Smooth muscle cell (in vitro differentiated cells): ENCODE measurements around the gene DLL4. TPM values are rescaled to one million over a fixed set of nuclear protein-coding genes. Genes with fewer than 3 reads are reported as not detected.

ENCODE experiments used
- DNase-seq: peaks from one replicate; lab custom pipeline; 2025; ENCODE audit not compliant: unreplicated experiment; lab: John Stamatoyannopoulos, UW
- H2AFZ ChIP-seq: fragments of 200-600 bp; sonication (generic); 2 replicates; pipeline ENCODE4 v1.6.0; 2016; ENCODE audit warnings: antibody characterized with exemption, low read depth, mild to moderate bottlenecking
- H3F3A ChIP-seq: fragments of 200-600 bp; sonication (generic); 2 replicates; pipeline ENCODE4 v1.6.0; 2017; ENCODE audit warnings: antibody characterized with exemption, low read depth
- H3K27ac ChIP-seq: fragments of 200-600 bp; sonication (generic); 2 replicates; pipeline ENCODE4 v1.5.1; 2016; ENCODE audit warnings: low read depth, mild to moderate bottlenecking
- H3K27me3 ChIP-seq: fragments of 200-600 bp; sonication (generic); 2 replicates; pipeline ENCODE4 v1.6.1; 2016; ENCODE audit warnings: low read depth, mild to moderate bottlenecking
- H3K36me3 ChIP-seq: fragments of 200-600 bp; sonication (generic); 2 replicates; pipeline ENCODE4 v1.5.1; 2016; ENCODE audit warnings: low read depth
- H3K4me1 ChIP-seq: fragments of 200-600 bp; sonication (generic); 2 replicates; pipeline ENCODE4 v1.5.1; 2016; ENCODE audit warnings: low read depth
- H3K4me2 ChIP-seq: fragments of 200-600 bp; sonication (generic); 2 replicates; pipeline ENCODE4 v1.6.0; 2016; ENCODE audit warnings: mild to moderate bottlenecking
- H3K4me3 ChIP-seq: fragments of 200-600 bp; sonication (generic); 2 replicates; pipeline ENCODE4 v1.5.1; 2016; ENCODE audit warnings: mild to moderate bottlenecking
- H3K79me2 ChIP-seq: fragments of 200-600 bp; sonication (generic); 2 replicates; pipeline ENCODE4 v1.6.0; 2016; ENCODE audit warnings: low read depth, mild to moderate bottlenecking
- H3K9ac ChIP-seq: fragments of 200-600 bp; sonication (generic); 2 replicates; pipeline ENCODE4 v1.6.0; 2016; ENCODE audit warnings: low read depth
- H3K9me3 ChIP-seq: fragments of 200-600 bp; sonication (generic); replicated peaks from 2 replicates; pipeline ENCODE4 v1.5.1; 2016; ENCODE audit warnings: low read depth
- H4K20me1 ChIP-seq: fragments of 200-600 bp; sonication (generic); 2 replicates; pipeline ENCODE4 v1.6.0; 2016; ENCODE audit warnings: low read depth
- WGBS: methylation state at CpG from one replicate; pipeline ENCODE4 v1.1.7; 2016; ENCODE audit warnings: low lambda C conversion rate; 5-methylcytosine and 5-hydroxymethylcytosine counted together
- polyA plus RNA-seq: library from polyadenylated mRNA; unstranded; fragments of >200 nt; fragmentation: Nextera tagmentation; extraction: Ambion mirVana; gene quantifications from 2 replicates; pipeline ENCODE4 v1.2.1, GENCODE V29; 2016
- small RNA-seq: library from RNA; depleted of rRNA; stranded (forward); fragments of <200 nt; gene quantifications from one replicate; pipeline ENCODE3, GENCODE V24; 2014
- total RNA-seq: library from RNA; depleted of rRNA; stranded (reverse); fragments of >200 nt; gene quantifications from 2 replicates; pipeline ENCODE4 v1.2.3, GENCODE V29; 2014
- TF ChIP-seq, protein P1 (sequence below): fragments of 200-600 bp; sonication (generic); IDR thresholded peaks from 2 replicates; pipeline ENCODE4 v1.5.1; 2017; ENCODE audit warnings: borderline replicate concordance, mild to moderate bottlenecking, antibody characterized with exemption; ENCODE audit not compliant: insufficient read depth, poor library complexity, severe bottlenecking

DLL4 gene
- total and polyA plus RNA-seq, 2 experiments from 2014 or later = not detected

DNA sequence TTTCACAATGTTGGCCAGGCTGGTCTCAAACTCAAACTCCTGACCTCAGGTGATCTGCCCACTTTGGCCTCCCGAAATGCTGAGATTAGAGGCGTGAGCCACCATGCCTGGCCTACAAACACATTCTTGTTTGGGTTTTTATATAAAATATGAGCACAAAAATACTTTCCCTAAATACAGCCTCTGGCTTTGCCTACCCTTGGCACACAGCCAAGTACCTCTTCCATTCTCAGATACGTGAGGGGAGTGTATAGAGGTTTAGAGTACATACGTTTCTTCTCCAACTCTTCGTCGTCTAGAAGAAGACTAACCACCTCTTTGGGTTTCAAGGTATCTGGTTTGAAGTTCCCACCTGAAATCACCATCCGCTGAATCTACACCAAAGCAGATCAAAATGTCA is 57.7 kb downstream of the DLL4 start:
- no peak for DNase-seq
- Histone ChIP-seq H3K9me3 (no peaks in the 10 kb centered on the region), H3F3A (peaks cover under 1% of the 10 kb centered on the region), H3K4me2 (no peak overlapping the region), H4K20me1 (peaks cover 4% of the 10 kb centered on the region), H3K4me1 (peaks cover 6% of the 10 kb centered on the region), H3K4me3 (no peak overlapping the region), H3K27ac (no peak overlapping the region), H3K36me3 (peaks cover 21% of the 10 kb centered on the region), H3K79me2 (no peaks in the 10 kb centered on the region), H2AFZ (no peak overlapping the region), H3K27me3 (no peaks in the 10 kb centered on the region), H3K9ac (no peak overlapping the region)
- WGBS = 95% methylated on average over 7 of the region's 7 CpGs
- TF ChIP-seq, protein P1, sequence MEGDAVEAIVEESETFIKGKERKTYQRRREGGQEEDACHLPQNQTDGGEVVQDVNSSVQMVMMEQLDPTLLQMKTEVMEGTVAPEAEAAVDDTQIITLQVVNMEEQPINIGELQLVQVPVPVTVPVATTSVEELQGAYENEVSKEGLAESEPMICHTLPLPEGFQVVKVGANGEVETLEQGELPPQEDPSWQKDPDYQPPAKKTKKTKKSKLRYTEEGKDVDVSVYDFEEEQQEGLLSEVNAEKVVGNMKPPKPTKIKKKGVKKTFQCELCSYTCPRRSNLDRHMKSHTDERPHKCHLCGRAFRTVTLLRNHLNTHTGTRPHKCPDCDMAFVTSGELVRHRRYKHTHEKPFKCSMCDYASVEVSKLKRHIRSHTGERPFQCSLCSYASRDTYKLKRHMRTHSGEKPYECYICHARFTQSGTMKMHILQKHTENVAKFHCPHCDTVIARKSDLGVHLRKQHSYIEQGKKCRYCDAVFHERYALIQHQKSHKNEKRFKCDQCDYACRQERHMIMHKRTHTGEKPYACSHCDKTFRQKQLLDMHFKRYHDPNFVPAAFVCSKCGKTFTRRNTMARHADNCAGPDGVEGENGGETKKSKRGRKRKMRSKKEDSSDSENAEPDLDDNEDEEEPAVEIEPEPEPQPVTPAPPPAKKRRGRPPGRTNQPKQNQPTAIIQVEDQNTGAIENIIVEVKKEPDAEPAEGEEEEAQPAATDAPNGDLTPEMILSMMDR = no peak

DNA sequence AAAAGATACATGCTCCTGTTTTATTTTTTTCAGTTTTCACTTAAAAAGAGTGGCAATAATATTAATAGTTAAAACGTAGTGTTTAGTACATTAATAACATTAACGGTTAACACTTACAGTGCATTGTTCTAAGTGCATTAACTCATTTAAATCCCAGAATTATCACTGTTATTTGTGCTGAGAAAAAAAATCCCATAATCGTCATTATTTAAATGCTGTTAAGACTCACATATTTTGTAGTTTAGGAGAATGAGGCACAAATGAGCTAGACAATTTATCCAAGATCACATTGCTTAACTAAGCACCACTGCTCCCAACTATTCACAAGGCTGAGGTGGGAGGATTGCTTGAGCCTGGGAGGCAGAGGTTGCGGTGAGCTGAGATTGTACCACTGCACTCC is 59.0 kb downstream of the DLL4 start:
- Histone ChIP-seq H3K79me2 (no peaks in the 10 kb centered on the region), H3K9ac (no peak overlapping the region), H3F3A (peaks cover 12% of the 10 kb centered on the region), H3K27me3 (no peaks in the 10 kb centered on the region), H3K4me1 (peaks cover 6% of the 10 kb centered on the region), H3K27ac (no peak overlapping the region), H3K4me2 (no peak overlapping the region), H2AFZ (no peak overlapping the region), H3K36me3 (peaks cover 15% of the 10 kb centered on the region), H4K20me1 (peaks cover 17% of the 10 kb centered on the region), H3K9me3 (no peaks in the 10 kb centered on the region), H3K4me3 (no peak overlapping the region)
- TF ChIP-seq, protein P1 = no peak
- DNase-seq = no peak
- WGBS = 98% methylated on average over 4 of the region's 4 CpGs

Small RNAs within 50 kb of the gene (small RNA-seq; reads per million reads assigned to genes)
- not detected for gene ISCA1P4

Other genes starting within 250 kb of the DLL4 start
- 9.2 and 9.7 TPM in 2 replicates for gene RAD51, start 234.2 kb upstream of the DLL4 start, total RNA-seq
- gene RAD51, start 234.2 kb upstream of the DLL4 start, polyA plus RNA-seq = 10.7 and 15.2 TPM in 2 replicates
- 11.0 and 12.8 TPM in 2 replicates for gene RMDN3, start 174.1 kb upstream of the DLL4 start, total RNA-seq
- 20.0 and 25.1 TPM in 2 replicates for gene RMDN3, start 174.1 kb upstream of the DLL4 start, polyA plus RNA-seq
- gene GCHFR, start 165.3 kb upstream of the DLL4 start, total RNA-seq = 9.1 and 12.4 TPM in 2 replicates
- 8.9 and 19.0 TPM in 2 replicates for gene GCHFR, start 165.3 kb upstream of the DLL4 start, polyA plus RNA-seq
- 0.09 and 0.63 TPM in 2 replicates for gene C15orf62, start 159.4 kb upstream of the DLL4 start, total RNA-seq
- gene C15orf62, start 159.4 kb upstream of the DLL4 start, polyA plus RNA-seq = 0.35 and 0.74 TPM in 2 replicates
- gene ZFYVE19, start 122.3 kb upstream of the DLL4 start, total RNA-seq = 16.5 and 18.1 TPM in 2 replicates
- gene ZFYVE19, start 122.3 kb upstream of the DLL4 start, polyA plus RNA-seq = 30.1 and 31.9 TPM in 2 replicates
- gene DNAJC17, start 121.9 kb upstream of the DLL4 start, total RNA-seq = 23.7 and 25.0 TPM in 2 replicates
- gene DNAJC17, start 121.9 kb upstream of the DLL4 start, polyA plus RNA-seq = 33.6 and 35.3 TPM in 2 replicates
- not detected in 2 replicates for gene PPP1R14D, start 100.6 kb upstream of the DLL4 start, total RNA-seq
- not detected in 2 replicates for gene PPP1R14D, start 100.6 kb upstream of the DLL4 start, polyA plus RNA-seq
- gene SPINT1, start 85.3 kb upstream of the DLL4 start, total RNA-seq = 47.0 and 76.5 TPM in 2 replicates
- gene SPINT1, start 85.3 kb upstream of the DLL4 start, polyA plus RNA-seq = 50.2 and 140 TPM in 2 replicates
- gene RHOV, start 55.1 kb upstream of the DLL4 start, total RNA-seq = 2.9 and 3.3 TPM in 2 replicates
- gene RHOV, start 55.1 kb upstream of the DLL4 start, polyA plus RNA-seq = 3.0 and 10.3 TPM in 2 replicates
- 14.2 and 15.4 TPM in 2 replicates for gene VPS18, start 34.9 kb upstream of the DLL4 start, total RNA-seq
- 17.2 and 24.4 TPM in 2 replicates for gene VPS18, start 34.9 kb upstream of the DLL4 start, polyA plus RNA-seq
- gene CHAC1, start 24.1 kb downstream of the DLL4 start, total RNA-seq = 25.2 and 29.6 TPM in 2 replicates
- 31.5 and 33.6 TPM in 2 replicates for gene CHAC1, start 24.1 kb downstream of the DLL4 start, polyA plus RNA-seq
- gene INO80, start 186.9 kb downstream of the DLL4 start, total RNA-seq = 8.3 and 21.7 TPM in 2 replicates
- gene INO80, start 186.9 kb downstream of the DLL4 start, polyA plus RNA-seq = 3.1 and 4.4 TPM in 2 replicates